ENCODE data around the gene C1RL. TPM values are rescaled to one million over a fixed set of nuclear protein-coding genes. Genes with fewer than 3 reads are reported as not detected.

The C1RL gene
- total RNA-seq, 2 donors from 2014 or later = 32.5 to 46.4 TPM

DNA sequence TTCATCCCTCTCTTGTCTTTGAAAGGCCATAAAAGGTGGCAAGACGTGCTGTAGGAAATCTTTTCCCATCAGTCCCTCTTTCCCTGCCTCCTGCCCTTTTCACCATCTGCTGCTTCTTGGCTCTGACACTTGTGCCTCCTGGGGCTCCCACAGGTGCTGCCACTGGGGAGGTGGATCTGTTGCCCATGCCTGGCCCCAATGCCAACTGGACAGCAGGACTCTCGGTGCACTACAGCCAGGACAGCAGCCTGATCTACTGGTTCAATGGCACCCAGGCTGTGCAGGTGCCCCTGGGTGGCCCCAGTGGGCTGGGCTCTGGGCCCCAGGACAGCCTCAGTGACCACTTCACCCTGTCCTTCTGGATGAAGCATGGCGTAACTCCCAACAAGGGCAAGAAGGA is 27.7 kb upstream of the C1RL start:
- Mint-ChIP-seq H3K27me3 (ENCODE audit: insufficient read depth) (peaks cover 2% of the 10 kb centered on the region), H3K4me3 (no peak overlapping the region), H3K4me1 (peaks cover 14% of the 10 kb centered on the region), H3K27ac (no peak overlapping the region), H3K36me3 (ENCODE audit: low read depth) (peaks cover 82% of the 10 kb centered on the region), H3K9me3 (no peaks in the 10 kb centered on the region)
- Histone ChIP-seq H3K9ac (ENCODE audit: extremely low read depth, low read length, poor library complexity, severe bottlenecking) (no peak overlapping the region), H3K27ac (ENCODE audit: low read depth, low read length) (no peak overlapping the region), H3K9me3 (ENCODE audit: control insufficient read depth, low read length) (no peaks in the 10 kb centered on the region), H3K4me3 (ENCODE audit: low read length) (no peak overlapping the region), H3K36me3 (ENCODE audit: control insufficient read depth, insufficient read depth, low read length) (peaks cover 34% of the 10 kb centered on the region), H3K4me1 (ENCODE audit: control insufficient read depth, insufficient read depth, low read length) (no peaks in the 10 kb centered on the region), H3K27me3 (ENCODE audit: control insufficient read depth, insufficient read depth, low read length, poor library complexity, severe bottlenecking) (no peaks in the 10 kb centered on the region)
- WGBS, 2 experiments (ENCODE audit: insufficient coverage in 1 of 2, insufficient read length in 1 of 2) = 93 to 94% methylated on average over 3 of the region's 3 CpGs
- TF ChIP-seq, protein P1, sequence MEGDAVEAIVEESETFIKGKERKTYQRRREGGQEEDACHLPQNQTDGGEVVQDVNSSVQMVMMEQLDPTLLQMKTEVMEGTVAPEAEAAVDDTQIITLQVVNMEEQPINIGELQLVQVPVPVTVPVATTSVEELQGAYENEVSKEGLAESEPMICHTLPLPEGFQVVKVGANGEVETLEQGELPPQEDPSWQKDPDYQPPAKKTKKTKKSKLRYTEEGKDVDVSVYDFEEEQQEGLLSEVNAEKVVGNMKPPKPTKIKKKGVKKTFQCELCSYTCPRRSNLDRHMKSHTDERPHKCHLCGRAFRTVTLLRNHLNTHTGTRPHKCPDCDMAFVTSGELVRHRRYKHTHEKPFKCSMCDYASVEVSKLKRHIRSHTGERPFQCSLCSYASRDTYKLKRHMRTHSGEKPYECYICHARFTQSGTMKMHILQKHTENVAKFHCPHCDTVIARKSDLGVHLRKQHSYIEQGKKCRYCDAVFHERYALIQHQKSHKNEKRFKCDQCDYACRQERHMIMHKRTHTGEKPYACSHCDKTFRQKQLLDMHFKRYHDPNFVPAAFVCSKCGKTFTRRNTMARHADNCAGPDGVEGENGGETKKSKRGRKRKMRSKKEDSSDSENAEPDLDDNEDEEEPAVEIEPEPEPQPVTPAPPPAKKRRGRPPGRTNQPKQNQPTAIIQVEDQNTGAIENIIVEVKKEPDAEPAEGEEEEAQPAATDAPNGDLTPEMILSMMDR (conservative IDR thresholded peaks at IDR 0.05) = no peak
- DNase-seq = no peak

DNA sequence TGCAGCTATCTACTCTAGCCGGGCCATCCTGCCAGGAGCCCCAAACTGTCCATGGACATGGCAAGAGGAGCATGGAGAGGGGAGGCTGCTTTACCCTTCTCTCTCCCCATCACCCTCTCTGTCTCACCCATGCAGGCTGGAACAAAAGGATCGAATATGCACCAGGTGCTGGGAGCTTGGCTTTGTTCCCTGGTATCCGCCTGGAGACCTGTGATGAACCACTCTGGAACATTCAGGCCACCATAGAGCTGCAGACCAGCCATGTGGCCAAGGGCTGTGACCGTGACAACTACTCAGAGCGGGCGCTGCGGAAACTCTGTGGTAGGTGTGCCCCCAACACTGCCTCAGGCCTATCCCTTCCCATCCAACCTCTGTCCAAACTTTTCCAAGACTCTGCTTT is 27.1 kb upstream of the C1RL start:
- no peaks in the 10 kb centered on the region for H3K4me1 ChIP-seq (ENCODE audit: control insufficient read depth, insufficient read depth, low read length)
- no peak for DNase-seq
- H3K27me3 ChIP-seq (ENCODE audit: control insufficient read depth, insufficient read depth, low read length, poor library complexity, severe bottlenecking) = no peaks in the 10 kb centered on the region
- no peak overlapping the region for H3K9ac ChIP-seq (ENCODE audit: extremely low read depth, low read length, poor library complexity, severe bottlenecking)
- H3K4me1 Mint-ChIP-seq = peaks cover 19% of the 10 kb centered on the region
- peaks cover 3% of the 10 kb centered on the region for H3K27me3 Mint-ChIP-seq (ENCODE audit: insufficient read depth)
- H3K4me3 Mint-ChIP-seq = no peak overlapping the region
- 94% methylated on average over 3 to 7 of the region's 7 CpGs for WGBS, 2 experiments (ENCODE audit: insufficient coverage in 1 of 2, insufficient read length in 1 of 2)
- H3K36me3 ChIP-seq (ENCODE audit: control insufficient read depth, insufficient read depth, low read length) = peaks cover 32% of the 10 kb centered on the region
- peaks cover 77% of the 10 kb centered on the region for H3K36me3 Mint-ChIP-seq (ENCODE audit: low read depth)
- no peaks in the 10 kb centered on the region for H3K9me3 ChIP-seq (ENCODE audit: control insufficient read depth, low read length)
- H3K4me3 ChIP-seq (ENCODE audit: low read length) = no peak overlapping the region
- no peak overlapping the region for H3K27ac Mint-ChIP-seq
- TF ChIP-seq, protein P1 (conservative IDR thresholded peaks at IDR 0.05) = no peak
- no peaks in the 10 kb centered on the region for H3K9me3 Mint-ChIP-seq
- H3K27ac ChIP-seq (ENCODE audit: low read depth, low read length) = no peak overlapping the region

DNA sequence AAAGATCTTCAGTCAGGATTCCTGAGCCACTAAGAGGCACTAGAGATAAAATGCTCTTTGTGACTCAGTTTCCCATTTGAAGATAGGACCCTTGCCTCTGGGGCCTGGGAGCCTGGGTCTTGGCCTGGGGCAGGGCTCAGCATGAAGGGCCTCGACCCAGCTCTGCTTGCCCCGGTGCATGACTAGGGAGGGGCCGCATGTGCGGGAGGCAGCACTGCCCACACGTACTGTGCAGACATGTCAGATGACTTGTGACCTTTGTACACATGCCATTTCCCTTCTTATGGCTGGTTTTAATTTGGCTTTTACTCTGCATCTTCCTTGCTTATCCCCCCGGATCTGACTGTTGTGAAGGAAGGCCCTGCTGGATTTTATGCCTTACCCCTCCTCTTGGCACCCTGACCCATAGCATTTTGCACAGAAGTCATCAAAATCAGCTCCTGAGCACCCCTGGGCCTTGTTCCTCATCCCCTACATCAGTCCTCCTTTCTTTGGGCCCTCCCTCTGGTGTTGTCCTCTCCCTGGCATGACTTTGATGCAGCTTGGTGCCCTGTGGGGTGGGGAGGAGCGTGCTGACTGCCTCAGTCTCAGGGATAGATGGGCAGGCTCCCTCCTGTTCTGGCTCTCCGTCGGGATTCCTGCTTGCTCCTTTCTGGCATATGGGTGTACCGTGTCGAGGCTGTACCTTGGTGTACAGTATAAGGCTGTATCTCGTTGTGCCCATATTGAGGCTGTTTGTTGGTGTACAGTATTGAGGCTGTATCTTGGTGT is 25.6 kb upstream of the C1RL start:
- no peaks in the 10 kb centered on the region for H3K9me3 Mint-ChIP-seq
- H3K4me1 Mint-ChIP-seq = peaks cover 16% of the 10 kb centered on the region
- peaks cover 3% of the 10 kb centered on the region for H3K27me3 Mint-ChIP-seq (ENCODE audit: insufficient read depth)
- H3K4me3 Mint-ChIP-seq = no peak overlapping the region
- no peak overlapping the region for H3K27ac Mint-ChIP-seq
- 93 to 96% methylated on average over 8 to 12 of the region's 12 CpGs for WGBS, 2 experiments (ENCODE audit: insufficient coverage in 1 of 2, insufficient read length in 1 of 2)
- no peak overlapping the region for H3K4me3 ChIP-seq (ENCODE audit: low read length)
- DNase-seq = no peak
- no peaks in the 10 kb centered on the region for H3K27me3 ChIP-seq (ENCODE audit: control insufficient read depth, insufficient read depth, low read length, poor library complexity, severe bottlenecking)
- peaks cover 66% of the 10 kb centered on the region for H3K36me3 Mint-ChIP-seq (ENCODE audit: low read depth)
- H3K4me1 ChIP-seq (ENCODE audit: control insufficient read depth, insufficient read depth, low read length) = no peaks in the 10 kb centered on the region
- no peak overlapping the region for H3K27ac ChIP-seq (ENCODE audit: low read depth, low read length)
- TF ChIP-seq, protein P1 (conservative IDR thresholded peaks at IDR 0.05) = no peak
- H3K9me3 ChIP-seq (ENCODE audit: control insufficient read depth, low read length) = no peaks in the 10 kb centered on the region
- no peak overlapping the region for H3K9ac ChIP-seq (ENCODE audit: extremely low read depth, low read length, poor library complexity, severe bottlenecking)
- peaks cover 32% of the 10 kb centered on the region for H3K36me3 ChIP-seq (ENCODE audit: control insufficient read depth, insufficient read depth, low read length)
